Activated T-cell treated with anti-CD3 and anti-CD28 coated beads, Interleukin-2, amount 50 U/mL, for 72 hours (primary cell): Measurements from ENCODE around the gene GMPPA. TPM values are rescaled to one million over a fixed set of nuclear protein-coding genes. Genes with fewer than 3 reads are reported as not detected.

Experiments
- ATAC-seq, 2 donors: fragments of 150-1000 bp; cut with Tn5 transposase; replicated peaks in 1 of 2; 2 replicates each; pipeline ENCODE4 v1.10.0; 2021; ENCODE audit warnings: moderate library complexity in 2 of 2, mild to moderate bottlenecking in 1 of 2
- DNase-seq, 2 donors: peaks; one replicate each; pipeline ENCODE4 v3.0.0; 2021 to 2022; ENCODE audit warnings: mixed read lengths in 1 of 2
- H3K27ac Mint-ChIP-seq: one replicate; pipeline ENCODE4 v1.8.0; 2022; ENCODE audit warnings: mild to moderate bottlenecking, moderate library complexity, mixed read lengths
- H3K27me3 Mint-ChIP-seq: one replicate; pipeline ENCODE4 v1.8.0; 2022; ENCODE audit warnings: low read depth, mixed read lengths
- H3K36me3 Mint-ChIP-seq, 2 donors: one replicate each; pipeline ENCODE4 v1.8.0; 2022; ENCODE audit warnings: mixed read lengths in 2 of 2, mild to moderate bottlenecking in 1 of 2; ENCODE audit not compliant: insufficient read depth in 2 of 2
- H3K4me1 Mint-ChIP-seq: one replicate; pipeline ENCODE4 v1.8.0; 2022; ENCODE audit warnings: low read depth, mixed read lengths
- H3K4me3 Mint-ChIP-seq, 2 donors: one replicate each; pipeline ENCODE4 v1.8.0; 2022; ENCODE audit warnings: mild to moderate bottlenecking in 2 of 2, mixed read lengths in 2 of 2, moderate library complexity in 2 of 2
- H3K9me3 Mint-ChIP-seq, 2 donors: one replicate each; pipeline ENCODE4 v1.8.0; 2022; ENCODE audit warnings: mixed read lengths in 2 of 2
- total RNA-seq, 2 donors: library from RNA; stranded (reverse); gene quantifications; one replicate each; pipeline ENCODE4 v1.2.3, GENCODE V29; 2022

The GMPPA gene
- total RNA-seq, 2 donors from 2014 or later: 39.4 to 47.3 TPM

DNA sequence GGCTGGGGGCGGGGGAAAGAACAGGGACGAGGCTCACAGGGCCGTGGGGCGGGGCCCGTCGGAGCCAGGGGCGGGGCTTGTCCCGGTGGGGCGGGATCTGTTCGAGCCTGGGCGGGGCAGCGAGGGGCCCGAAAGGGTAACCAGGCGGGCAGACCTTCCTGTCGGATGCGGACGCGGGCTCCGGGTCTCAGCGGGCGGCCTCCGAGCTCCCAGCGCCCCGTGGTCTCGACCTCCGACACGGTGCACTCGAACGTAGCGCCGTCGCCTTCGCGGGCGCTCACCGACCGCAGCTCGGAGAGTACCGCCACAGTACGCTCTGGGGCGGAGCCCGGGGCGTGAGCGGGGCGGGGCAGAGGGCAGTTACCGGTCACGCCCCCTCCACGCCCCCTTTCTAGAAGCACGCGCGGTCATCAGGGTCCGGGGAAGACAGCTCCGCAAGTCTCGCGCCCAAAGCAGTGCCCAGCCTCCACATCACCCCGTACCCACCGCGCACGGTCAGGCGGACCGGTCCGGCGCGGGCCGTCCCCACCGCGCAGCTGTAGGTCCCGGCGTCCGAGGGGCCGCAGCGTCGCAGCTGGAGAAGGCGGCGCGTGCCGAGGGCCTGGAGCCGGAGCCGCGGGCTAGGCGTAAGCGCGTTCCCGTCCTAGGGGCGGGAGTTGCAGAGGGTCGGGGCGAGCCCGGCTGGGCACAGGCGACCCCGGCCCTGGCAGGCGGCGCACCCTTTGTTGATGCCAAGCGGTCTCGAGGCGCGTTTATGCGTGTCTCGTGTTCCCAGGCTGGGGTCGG lies 53.9 kb downstream of the GMPPA start:
- DNase-seq: peak; percentile 89 to 91
- H3K4me1 Mint-ChIP-seq: peaks cover 10% of the 10 kb centered on the region
- peaks cover 26% of the 10 kb centered on the region for H3K27me3 Mint-ChIP-seq
- H3K27ac Mint-ChIP-seq: no peak overlapping the region
- peak overlapping the region; percentile 87 to 91 for H3K4me3 Mint-ChIP-seq
- no peaks in the 10 kb centered on the region for H3K36me3 Mint-ChIP-seq
- peak; percentile 90 to 93 for ATAC-seq
- H3K9me3 Mint-ChIP-seq: no peaks in the 10 kb centered on the region

DNA sequence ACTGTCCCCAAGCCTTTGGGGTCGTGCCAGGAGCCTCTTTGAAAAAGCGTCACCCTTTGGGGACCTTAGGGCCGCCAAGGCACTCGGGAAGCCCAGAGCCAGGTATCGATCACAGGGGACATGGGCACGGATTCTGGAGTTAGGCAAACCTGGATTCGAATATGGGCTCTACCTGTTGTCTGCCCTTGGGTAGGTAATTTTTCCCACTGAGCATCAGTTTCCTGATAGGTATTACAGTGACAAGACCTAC lies 54.4 kb downstream of the GMPPA start:
- no peak overlapping the region for H3K27ac Mint-ChIP-seq
- ATAC-seq: no peak
- H3K4me1 Mint-ChIP-seq: peaks cover 10% of the 10 kb centered on the region
- H3K4me3 Mint-ChIP-seq: peak overlapping the region in 1 of 2 donors; percentile 31
- DNase-seq: no peak
- no peaks in the 10 kb centered on the region for H3K9me3 Mint-ChIP-seq
- H3K27me3 Mint-ChIP-seq: peaks cover 26% of the 10 kb centered on the region
- H3K36me3 Mint-ChIP-seq: no peaks in the 10 kb centered on the region

DNA sequence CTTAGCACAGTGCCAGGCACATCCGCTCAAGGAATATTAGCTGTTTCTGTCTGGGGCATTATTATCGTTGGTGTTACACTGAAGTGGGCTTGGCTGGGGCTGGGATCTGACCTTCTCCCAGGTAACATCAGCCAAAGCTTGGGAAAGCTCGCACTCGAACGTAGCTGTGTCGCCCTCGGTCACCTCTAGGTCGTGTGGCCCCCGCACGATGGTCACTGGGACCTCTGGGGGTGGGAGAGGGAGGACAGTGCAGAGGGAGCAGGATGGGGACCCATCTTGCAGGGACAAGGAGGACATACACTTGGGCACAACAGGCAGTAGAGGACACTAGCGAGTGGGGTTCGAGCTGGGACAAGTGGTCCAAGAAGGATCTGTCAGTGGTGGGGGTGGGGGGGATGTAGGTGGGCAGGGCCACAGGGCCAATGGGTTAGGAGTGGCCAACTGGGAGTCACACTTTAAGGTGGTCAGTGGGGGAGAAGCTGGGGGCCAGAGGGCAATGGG lies 54.8 kb downstream of the GMPPA start:
- ATAC-seq (no peak), DNase-seq (no peak)
- Mint-ChIP-seq H3K4me1 (peaks cover 10% of the 10 kb centered on the region), H3K27ac (no peak overlapping the region), H3K27me3 (peaks cover 26% of the 10 kb centered on the region), H3K9me3 (no peaks in the 10 kb centered on the region), H3K36me3 (no peaks in the 10 kb centered on the region), H3K4me3 (peak overlapping the region; percentile 31 to 39)

DNA sequence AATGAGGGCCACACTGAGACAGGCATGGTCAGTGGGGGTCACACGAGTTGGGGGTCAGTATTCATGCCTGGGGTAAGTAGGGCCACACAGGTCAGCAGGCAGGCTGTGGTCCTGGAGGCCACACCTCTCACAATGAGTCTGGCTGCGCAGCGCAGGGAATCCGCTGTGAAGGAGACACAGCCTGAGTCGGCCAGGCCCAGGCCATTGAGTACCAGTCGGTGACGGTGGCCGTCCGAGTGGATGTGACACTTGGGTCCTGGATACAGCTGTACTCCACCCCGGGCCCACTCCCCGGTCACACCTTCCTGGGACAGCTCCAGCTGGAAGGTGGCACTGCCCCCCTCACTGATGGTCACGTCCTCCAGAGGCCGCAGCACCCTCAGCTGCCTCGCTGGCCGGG lies 55.7 kb downstream of the GMPPA start:
- Mint-ChIP-seq H3K27me3 (peaks cover 26% of the 10 kb centered on the region), H3K36me3 (no peaks in the 10 kb centered on the region), H3K27ac (no peak overlapping the region), H3K4me3 (no peak overlapping the region), H3K9me3 (no peaks in the 10 kb centered on the region), H3K4me1 (peaks cover 10% of the 10 kb centered on the region)
- ATAC-seq: no peak
- DNase-seq: no peak

DNA sequence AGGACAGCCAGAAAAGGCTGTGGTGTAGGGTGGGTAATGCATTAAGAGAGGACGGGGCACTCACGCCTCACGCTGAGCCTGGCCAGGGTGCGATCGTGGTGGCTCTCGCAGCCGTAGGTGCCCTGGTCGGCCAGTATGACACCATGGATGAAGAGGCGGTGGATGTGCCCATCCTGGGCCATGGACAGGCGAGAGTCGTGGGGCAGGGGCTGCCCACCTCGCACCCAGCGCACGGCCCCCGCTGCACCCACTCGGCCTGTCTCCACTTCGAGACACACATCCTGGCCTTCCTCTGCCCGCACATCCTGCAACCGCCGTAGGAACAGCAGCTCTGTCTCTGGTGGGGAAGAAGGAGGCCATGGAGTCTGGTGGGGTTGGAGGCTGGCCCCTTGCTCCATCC lies 57.3 kb downstream of the GMPPA start:
- H3K27me3 Mint-ChIP-seq: peaks cover 22% of the 10 kb centered on the region
- no peak overlapping the region for H3K27ac Mint-ChIP-seq

DNA sequence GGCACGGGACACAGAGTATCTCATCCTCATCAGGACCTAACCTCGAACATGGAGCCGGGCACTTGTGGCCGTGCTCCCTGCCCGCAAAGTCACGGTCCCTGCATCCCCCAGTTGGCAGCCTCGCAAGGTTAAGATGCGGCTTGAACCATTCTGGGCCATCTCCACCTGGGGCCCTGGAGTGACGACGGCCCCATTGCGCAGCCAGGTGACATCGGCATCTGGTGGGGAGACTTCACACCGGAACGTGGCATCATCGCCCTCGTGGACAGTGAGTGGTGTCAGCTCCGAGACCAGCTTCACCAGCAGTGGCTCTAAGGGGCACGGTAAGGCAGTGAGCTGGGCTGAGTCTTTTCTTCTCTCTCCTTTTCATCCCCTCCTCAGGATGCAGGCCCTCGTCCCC lies 57.7 kb downstream of the GMPPA start:
- Mint-ChIP-seq H3K27ac (no peak overlapping the region), H3K4me1 (peaks cover 5% of the 10 kb centered on the region), H3K27me3 (peaks cover 17% of the 10 kb centered on the region), H3K36me3 (no peaks in the 10 kb centered on the region), H3K4me3 (no peak overlapping the region), H3K9me3 (no peaks in the 10 kb centered on the region)
- DNase-seq: no peak
- no peak for ATAC-seq

More for the DNA sequence above, 57.3 kb downstream of the GMPPA start:
- DNase-seq (no peak), ATAC-seq (no peak)
- no peak overlapping the region for H3K4me3 Mint-ChIP-seq
- no peaks in the 10 kb centered on the region for H3K9me3 Mint-ChIP-seq
- H3K4me1 Mint-ChIP-seq: peaks cover 6% of the 10 kb centered on the region
- H3K36me3 Mint-ChIP-seq: no peaks in the 10 kb centered on the region

Other genes starting within 250 kb of the GMPPA start
- gene TUBA4B, start 245.6 kb upstream of the GMPPA start, total RNA-seq: not detected
- gene TUBA4A, start 245.0 kb upstream of the GMPPA start, total RNA-seq: 10 to 100 TPM; 82.0 to 99.8 TPM
- gene DNAJB2, start 219.5 kb upstream of the GMPPA start, total RNA-seq: 10 to 100 TPM; 71.1 to 88.1 TPM
- 1 to 10 TPM; 1.7 to 2.5 TPM for gene PTPRN, start 189.5 kb upstream of the GMPPA start, total RNA-seq
- gene RESP18, start 166.1 kb upstream of the GMPPA start, total RNA-seq: not detected
- 10 to 100 TPM; 61.5 to 71.0 TPM for gene DNPEP, start 111.0 kb upstream of the GMPPA start, total RNA-seq
- gene DES, start 80.5 kb upstream of the GMPPA start, total RNA-seq: under 1 TPM in 1 of 2 donors, not detected in 1; 0.10 TPM
- gene SPEG, start 64.0 kb upstream of the GMPPA start, total RNA-seq: 1 to 10 TPM; 4.8 to 6.9 TPM
- gene ASIC4, start 15.6 kb downstream of the GMPPA start, total RNA-seq: under 1 TPM; 0.19 to 0.30 TPM
- gene CHPF, start 44.9 kb downstream of the GMPPA start, total RNA-seq: 10 to 100 TPM; 24.7 to 25.5 TPM
- 1 to 10 TPM; 4.5 to 5.3 TPM for gene TMEM198, start 45.1 kb downstream of the GMPPA start, total RNA-seq
- 1 to 10 TPM in 1 of 2 donors, under 1 TPM in 1; 0.83 to 1.3 TPM for gene OBSL1, start 72.6 kb downstream of the GMPPA start, total RNA-seq
- gene INHA, start 73.4 kb downstream of the GMPPA start, total RNA-seq: not detected
- gene STK11IP, start 99.0 kb downstream of the GMPPA start, total RNA-seq: 10 to 100 TPM; 27.0 to 27.8 TPM
- not detected for gene SLC4A3, start 128.7 kb downstream of the GMPPA start, total RNA-seq